GM12891 (cell line): ENCODE measurements around the gene CFB.
"Not testable (repeated sequence)": the region's sequence is repeated elsewhere in the genome, so short reads cannot be mapped to it uniquely, and the experiment has no call there.

ENCODE experiments used
- DNase-seq: peaks from one replicate; pipeline ENCODE4 v3.0.0; 2011; ENCODE audit warnings: low spot score; ENCODE audit not compliant: insufficient read length
- FAIRE-seq: peaks from 2 replicates; lab custom pipeline; 2011; peaks lifted over from hg19 to GRCh38; lab: Jason Lieb, UNC
- PAX5 ChIP-seq: IDR thresholded peaks from 2 replicates; pipeline ENCODE4 v1.6.1; 2011; ENCODE audit warnings: low read length, moderate library complexity, mild to moderate bottlenecking; ENCODE audit not compliant: insufficient read depth, severe bottlenecking
- POLR2A ChIP-seq: IDR thresholded peaks from 2 replicates; pipeline ENCODE4 v1.6.1; 2011; ENCODE audit warnings: low read depth, low read length, control low read depth
- POLR2AphosphoS5 ChIP-seq: IDR thresholded peaks from 2 replicates; pipeline ENCODE4 v1.6.1; 2011; ENCODE audit warnings: low read depth, low read length, control low read depth
- POU2F2 ChIP-seq: IDR thresholded peaks from 2 replicates; pipeline ENCODE4 v1.6.1; 2011; ENCODE audit warnings: low read depth, mild to moderate bottlenecking, control low read depth, low read length, moderate library complexity
- SPI1 ChIP-seq: IDR thresholded peaks from 2 replicates; pipeline ENCODE4 v1.6.1; 2011; ENCODE audit warnings: low read depth, low read length, control low read depth
- TAF1 ChIP-seq: IDR thresholded peaks from 2 replicates; pipeline ENCODE4 v1.6.1; 2011; ENCODE audit warnings: low read depth, low read length, control low read depth

The CFB gene

GRCh38 chr6:31970604-31971271 is 24.8 kb downstream of the CFB start:
- TF ChIP-seq SPI1 (no peak), POLR2AphosphoS5 (0 out of 2 replicates have a peak, but pooled peaks have one; percentile 12), POLR2A (no peak), POU2F2 (no peak), TAF1 (no peak), PAX5 (no peak)
- FAIRE-seq = no peak
- no peak for DNase-seq

GRCh38 chr6:31971279-31971992 is 25.5 kb downstream of the CFB start:
- FAIRE-seq (no peak), DNase-seq (no peak)
- TF ChIP-seq POLR2A (peak; percentile 43; the same call in 1 of the 2 replicates), TAF1 (peak; percentile 36), SPI1 (no peak)

GRCh38 chr6:31971993-31972708 is 26.3 kb downstream of the CFB start, which contains the start of gene DXO:
Gene DXO (minus strand): TSS chr6:31972138. CDS start chr6:31971675, 463 bp downstream.
- FAIRE-seq = peak; percentile 100
- no peak; the same call in 1 of the 2 replicates for TF ChIP-seq POLR2AphosphoS5
- TF ChIP-seq PAX5 = no peak
- TF ChIP-seq SPI1 = no peak
- TF ChIP-seq TAF1 = no peak
- peak; percentile 46; the same call in 1 of the 2 replicates for TF ChIP-seq POU2F2
- TF ChIP-seq POLR2A = peak; percentile 43
- DNase-seq = peak; percentile 99

GRCh38 chr6:31972709-31973350 is 26.9 kb downstream of the CFB start:
- TF ChIP-seq SPI1 (no peak), POLR2AphosphoS5 (no peak)
- no peak for FAIRE-seq
- DNase-seq = no peak

- FAIRE-seq, DNase-seq: not testable (repeated sequence)
Measured at GRCh38 chr6:31976065-31976464, 30.2 kb downstream of the CFB start.

- no peak for FAIRE-seq
- no peak for DNase-seq
- TF ChIP-seq PAX5 (no peak), POLR2AphosphoS5 (no peak), TAF1 (no peak), POLR2A (no peak), POU2F2 (no peak), SPI1 (no peak)
Measured at GRCh38 chr6:31977816-31978431, 32.0 kb downstream of the CFB start.

- no peak for TF ChIP-seq POLR2AphosphoS5
- TF ChIP-seq SPI1 = no peak
- no peak for TF ChIP-seq TAF1
- no peak for TF ChIP-seq PAX5
- no peak for TF ChIP-seq POU2F2
- no peak for TF ChIP-seq POLR2A
- DNase-seq (no peak), FAIRE-seq (no peak)
Measured at GRCh38 chr6:31978831-31979230, 32.9 kb downstream of the CFB start.

GRCh38 chr6:31979238-31979898 is 33.5 kb downstream of the CFB start:
- DNase-seq (no peak), FAIRE-seq (no peak)
- TF ChIP-seq POU2F2 (no peak), POLR2A (no peak), TAF1 (no peak), SPI1 (no peak), PAX5 (no peak)

GRCh38 chr6:31980195-31980876 is 34.4 kb downstream of the CFB start:
- not testable (repeated sequence) for FAIRE-seq, DNase-seq

GRCh38 chr6:31980998-31981397 is 35.1 kb downstream of the CFB start:
- DNase-seq, FAIRE-seq: not testable (repeated sequence)

GRCh38 chr6:31981744-31982143 is 35.8 kb downstream of the CFB start, which contains the start of gene C4A:
Gene C4A (plus strand): TSS chr6:31982057. CDS start chr6:31982108, 51 bp downstream.
- not testable (repeated sequence) for FAIRE-seq, DNase-seq

- not testable (repeated sequence) for DNase-seq, FAIRE-seq
Measured at GRCh38 chr6:31989363-31989762, 43.5 kb downstream of the CFB start.

- not testable (repeated sequence) for FAIRE-seq
Measured at GRCh38 chr6:31994421-31994820, 48.5 kb downstream of the CFB start.

GRCh38 chr6:31996385-31996784 is 50.5 kb downstream of the CFB start:
- DNase-seq, FAIRE-seq: not testable (repeated sequence)

More at GRCh38 chr6:31994421-31994820, 48.5 kb downstream of the CFB start:
- not testable (repeated sequence) for DNase-seq
